Epithelial cell of proximal tubule (primary cell): ENCODE results near the gene TJP2. TPM values are rescaled to one million over a fixed set of nuclear protein-coding genes. Genes with fewer than 3 reads are reported as not detected.
A peak's percentile ranks its signal among the peaks of the same experiment; 100 is the strongest.

Experiments used
- DNase-seq: peaks from one replicate; pipeline ENCODE4 v3.0.0-alpha.2; 2011; ENCODE audit warnings: low read depth
- H3K4me3 ChIP-seq: 2 replicates; pipeline ENCODE4 v1.5.1; 2011; ENCODE audit warnings: low read depth, mild to moderate bottlenecking, low read length
- CTCF ChIP-seq: conservative IDR thresholded peaks from 2 replicates; pipeline ENCODE4 v1.5.1; 2012; ENCODE audit warnings: low read depth, mild to moderate bottlenecking, low read length
- total RNA-seq: library from RNA; depleted of rRNA; stranded (reverse); fragments of >200 nt; gene quantifications from 2 replicates; pipeline ENCODE4 v1.2.3, GENCODE V29; 2015

The TJP2 gene
- 260 and 335 TPM in 2 replicates for total RNA-seq

GRCh38 chr9:69173891-69174615 lies at the start of gene TJP2:
Gene TJP2 (plus strand): TSS chr9:69174277. CDS start chr9:69174373, 96 bp downstream.
- H3K4me3 ChIP-seq, result peak within 1 kb of the TSS; percentile 51
- no peak for TF ChIP-seq CTCF
- DNase-seq, result no peak

- no peak for TF ChIP-seq CTCF
- DNase-seq, result peak; percentile 77
- H3K4me3 ChIP-seq, result peak overlapping the region; percentile 32
These were observed 43.3 kb upstream of the TJP2 start for GRCh38 chr9:69130456-69131441.

- no peak for TF ChIP-seq CTCF
- peak; percentile 98 for DNase-seq
- H3K4me3 ChIP-seq, result peak overlapping the region; percentile 32
These were observed 42.4 kb upstream of the TJP2 start for GRCh38 chr9:69131682-69132081.

GRCh38 chr9:69132361-69132760 lies 41.7 kb upstream of the TJP2 start:
- no peak for DNase-seq
- TF ChIP-seq CTCF, result no peak
- no peak overlapping the region for H3K4me3 ChIP-seq

GRCh38 chr9:69134412-69134811 lies 39.7 kb upstream of the TJP2 start:
- no peak for DNase-seq
- H3K4me3 ChIP-seq, result no peak overlapping the region
- no peak for TF ChIP-seq CTCF

GRCh38 chr9:69136185-69136584 lies 37.9 kb upstream of the TJP2 start:
- H3K4me3 ChIP-seq, result no peak overlapping the region
- TF ChIP-seq CTCF, result no peak
- DNase-seq, result no peak
